Neuronal stem cell (in vitro differentiated cells): Measurements from ENCODE around the gene SBSN.

Experiments used
- DNase-seq: peaks from one replicate; pipeline ENCODE4 v3.0.0-alpha.2; 2013; ENCODE audit warnings: low spot score
- H2AFZ ChIP-seq: one replicate; pipeline ENCODE4 v1.6.1; 2013; ENCODE audit warnings: mild to moderate bottlenecking, low read length, inconsistent platforms
- H2AK5ac ChIP-seq: 2 replicates; pipeline ENCODE4 v1.6.1; 2013; ENCODE audit warnings: low read depth, mild to moderate bottlenecking, inconsistent platforms, low read length, moderate library complexity, mixed read lengths
- H2BK120ac ChIP-seq: 2 replicates; pipeline ENCODE4 v1.6.1; 2013; ENCODE audit warnings: low read depth, mild to moderate bottlenecking, inconsistent platforms, low read length, moderate library complexity, mixed read lengths
- H2BK12ac ChIP-seq: one replicate; pipeline ENCODE4 v1.6.1; 2013; ENCODE audit warnings: low read length, inconsistent platforms
- H2BK15ac ChIP-seq: 2 replicates; pipeline ENCODE4 v1.6.1; 2013; ENCODE audit warnings: mild to moderate bottlenecking, low read length, inconsistent platforms, mixed read lengths
- H2BK5ac ChIP-seq: one replicate; pipeline ENCODE4 v1.6.1; 2013; ENCODE audit warnings: inconsistent platforms, mild to moderate bottlenecking, low read length, moderate library complexity
- H3K14ac ChIP-seq: one replicate; pipeline ENCODE4 v1.6.1; 2013; ENCODE audit warnings: low read length, inconsistent platforms
- H3K18ac ChIP-seq: 2 replicates; pipeline ENCODE4 v1.6.1; 2013; ENCODE audit warnings: low read length, inconsistent platforms
- H3K23ac ChIP-seq: 2 replicates; pipeline ENCODE4 v1.6.1; 2013; ENCODE audit warnings: low read depth, mild to moderate bottlenecking, mixed read lengths, low read length, inconsistent platforms; ENCODE audit not compliant: poor library complexity
- H3K27ac ChIP-seq: replicated peaks from 3 replicates; pipeline ENCODE4 v1.5.1; 2013; ENCODE audit warnings: low read length, inconsistent platforms
- H3K27me3 ChIP-seq, 3 experiments: 2 replicates each; pipeline ENCODE4 v1.6.1; 2013; ENCODE audit warnings: low read length in 3 of 3, mild to moderate bottlenecking in 2 of 3, inconsistent platforms in 1 of 3, low read depth in 1 of 3, mixed read lengths in 1 of 3, moderate library complexity in 1 of 3; ENCODE audit not compliant: control insufficient read depth in 3 of 3, insufficient read depth in 3 of 3
- H3K36me3 ChIP-seq, 2 donors: replicated peaks in 1 of 2; 2 replicates each; pipeline ENCODE4 v1.6.1; 2013; ENCODE audit warnings: low read length in 2 of 2; ENCODE audit not compliant: control insufficient read depth in 2 of 2, insufficient read depth in 2 of 2
- H3K4ac ChIP-seq: 2 replicates; pipeline ENCODE4 v1.6.1; 2013; ENCODE audit warnings: inconsistent platforms, mild to moderate bottlenecking, low read length, moderate library complexity
- H3K4me1 ChIP-seq, 2 donors: 1 replicate in 1 of 2; 2 replicates in 1 of 2; pipeline ENCODE4 v1.6.1; 2013; ENCODE audit warnings: low read length in 2 of 2, low read depth in 1 of 2; ENCODE audit not compliant: control insufficient read depth in 2 of 2, insufficient read depth in 1 of 2
- H3K4me2 ChIP-seq: one replicate; pipeline ENCODE4 v1.6.1; 2013; ENCODE audit warnings: mild to moderate bottlenecking, low read length, inconsistent platforms; ENCODE audit not compliant: insufficient read depth, poor library complexity, severe bottlenecking
- H3K4me3 ChIP-seq, 2 donors: 2 replicates each; pipeline ENCODE4 v1.5.1; 2013; ENCODE audit warnings: low read length in 2 of 2, mild to moderate bottlenecking in 2 of 2, inconsistent platforms in 1 of 2, moderate library complexity in 1 of 2
- H3K79me1 ChIP-seq: one replicate; pipeline ENCODE4 v1.6.1; 2013; ENCODE audit warnings: low read depth, mild to moderate bottlenecking, inconsistent platforms, low read length, moderate library complexity
- H3K9ac ChIP-seq: one replicate; pipeline ENCODE4 v1.6.1; 2013; ENCODE audit warnings: mild to moderate bottlenecking, low read depth, low read length, inconsistent platforms; ENCODE audit not compliant: poor library complexity
- H3K9me3 ChIP-seq, 2 donors: replicated peaks in 1 of 2; 2 replicates each; pipeline versions ENCODE3 to v1.6.1; 2013; ENCODE audit warnings: low read length in 2 of 2, mild to moderate bottlenecking in 2 of 2, inconsistent platforms in 1 of 2, low read depth in 1 of 2, mixed read lengths in 1 of 2, moderate library complexity in 1 of 2; ENCODE audit not compliant: control insufficient read depth in 2 of 2, insufficient read depth in 1 of 2
- H4K8ac ChIP-seq: one replicate; pipeline ENCODE4 v1.6.1; 2013; ENCODE audit warnings: low read depth, mild to moderate bottlenecking, inconsistent platforms, low read length, moderate library complexity
- H4K91ac ChIP-seq: one replicate; pipeline ENCODE4 v1.6.1; 2013; ENCODE audit warnings: low read length, low read depth, mild to moderate bottlenecking, inconsistent platforms; ENCODE audit not compliant: poor library complexity
- WGBS, 2 donors: extraction: QIAGEN DNeasy Blood & Tissue Kit; methylation state at CpG; one replicate each; pipeline ENCODE4 v1.1.7; 2013; ENCODE audit warnings: missing lambda C conversion rate in 2 of 2, mixed read lengths in 1 of 2; ENCODE audit not compliant: insufficient read length in 2 of 2, insufficient replicate concordance in 1 of 2; ENCODE audit errors: extremely low coverage in 2 of 2; 5-methylcytosine and 5-hydroxymethylcytosine counted together

SBSN gene

DNA sequence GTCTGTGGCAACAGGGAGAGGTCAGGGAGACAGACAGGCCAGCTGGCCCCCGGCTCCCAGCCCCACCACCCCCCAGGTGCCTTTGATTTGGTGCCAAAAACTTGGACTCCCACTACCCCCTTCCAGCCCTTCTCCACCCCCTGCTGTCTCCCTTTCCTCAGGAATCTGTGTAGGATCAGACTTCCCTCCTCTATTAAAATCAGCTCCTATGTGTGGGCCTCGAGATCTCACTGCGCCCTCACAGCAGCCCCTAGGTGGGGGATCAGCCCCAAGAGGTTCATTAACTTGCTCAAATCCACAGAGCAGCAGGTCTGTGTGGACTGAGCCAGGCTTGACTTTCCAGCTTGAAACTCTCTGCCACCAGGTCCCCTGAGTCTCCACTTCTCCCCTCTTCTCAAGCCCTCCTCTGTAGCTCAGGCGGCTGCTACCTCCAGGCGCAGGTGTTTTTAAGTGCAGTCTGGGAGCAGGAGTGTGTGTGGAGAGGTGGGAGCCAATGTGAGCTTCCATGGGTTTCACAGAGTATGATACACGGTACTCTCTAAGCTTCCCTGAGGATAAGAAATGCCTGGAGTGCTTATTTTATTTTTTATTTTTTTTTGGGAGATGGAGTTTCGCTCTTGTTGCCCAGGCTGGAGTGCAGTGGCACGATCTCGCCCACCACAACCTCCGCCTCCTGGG lies 6.8 kb upstream of the SBSN start:
- H3K79me1 ChIP-seq, result no peaks in the 10 kb centered on the region
- peaks cover 0 to 2% of the 10 kb centered on the region in 2 donors for H3K9me3 ChIP-seq
- H3K27ac ChIP-seq, result no peak overlapping the region
- peak overlapping the region; percentile 31 for H3K14ac ChIP-seq
- no peak overlapping the region for H3K9ac ChIP-seq
- no peak overlapping the region for H2AK5ac ChIP-seq
- no peak overlapping the region for H2BK12ac ChIP-seq
- no peak for DNase-seq
- H2BK15ac ChIP-seq, result no peak overlapping the region
- peaks cover under 1 to 2% of the 10 kb centered on the region in 2 donors for H3K36me3 ChIP-seq
- no peak overlapping the region for H3K18ac ChIP-seq
- H3K4me3 ChIP-seq, result no peak overlapping the region
- H3K4me2 ChIP-seq, result no peak overlapping the region
- H4K91ac ChIP-seq, result no peak overlapping the region
- H3K27me3 ChIP-seq, result peaks cover 0 to 14% (median 0%) of the 10 kb centered on the region in 3 experiments
- H3K4me1 ChIP-seq, result peaks cover 0 to 9% of the 10 kb centered on the region in 2 donors
- H3K23ac ChIP-seq, result no peak overlapping the region
- no peak overlapping the region for H2BK5ac ChIP-seq
- H2AFZ ChIP-seq, result no peak overlapping the region
- H4K8ac ChIP-seq, result no peak overlapping the region
- H2BK120ac ChIP-seq, result no peak overlapping the region
- WGBS, 2 donors, result no CpG with 5 or more reads among the region's 10 CpGs
- H3K4ac ChIP-seq, result no peak overlapping the region

- H3K18ac ChIP-seq, result peak overlapping the region; percentile 63
- DNase-seq, result no peak
- no peaks in the 10 kb centered on the region for H3K36me3 ChIP-seq
Measured at GRCh38 chr19:35533822-35534392, 5.8 kb upstream of the SBSN start.

GRCh38 chr19:35533201-35533821 lies 5.2 kb upstream of the SBSN start, which contains the start of gene GAPDHS:
GAPDHS (plus strand) TSS chr19:35533456; CDS start chr19:35533528, 72 bp downstream.
- no peak within 1 kb of the TSS for H2AK5ac ChIP-seq
- H3K9me3 ChIP-seq, result peaks cover 0 to 2% of the 10 kb centered on the region in 2 donors
- peak within 1 kb of the TSS; percentile 23 for H2BK15ac ChIP-seq
- peak within 1 kb of the TSS in 1 of 2 donors; percentile 8 for H3K4me3 ChIP-seq
- no CpG with 5 or more reads among the region's 39 CpGs for WGBS, 2 donors
- no peak within 1 kb of the TSS for H3K4ac ChIP-seq
- H3K27me3 ChIP-seq, result peaks cover 0 to 14% (median 13%) of the 10 kb centered on the region in 3 experiments
- H2BK120ac ChIP-seq, result peak within 1 kb of the TSS; percentile 56
- H3K79me1 ChIP-seq, result no peaks in the 10 kb centered on the region
- H3K36me3 ChIP-seq, result no peaks in the 10 kb centered on the region
- H3K14ac ChIP-seq, result no peak within 1 kb of the TSS
- peak within 1 kb of the TSS; percentile 37 for H3K23ac ChIP-seq
- peak within 1 kb of the TSS; percentile 54 for H3K4me2 ChIP-seq
- DNase-seq, result no peak
- peak within 1 kb of the TSS; percentile 65 for H2AFZ ChIP-seq
- peak within 1 kb of the TSS; percentile 68 for H3K9ac ChIP-seq
- no peak within 1 kb of the TSS for H3K27ac ChIP-seq
- peak within 1 kb of the TSS; percentile 63 for H3K18ac ChIP-seq
- no peak within 1 kb of the TSS for H2BK12ac ChIP-seq
- no peak within 1 kb of the TSS for H2BK5ac ChIP-seq
- H4K91ac ChIP-seq, result peak within 1 kb of the TSS; percentile 58
- peaks cover 0 to 9% of the 10 kb centered on the region in 2 donors for H3K4me1 ChIP-seq
- peak within 1 kb of the TSS; percentile 45 for H4K8ac ChIP-seq

More at GRCh38 chr19:35533822-35534392, 5.8 kb upstream of the SBSN start:
- Histone ChIP-seq H2AFZ (peak overlapping the region; percentile 65), H3K14ac (no peak overlapping the region), H3K4me3 (peak overlapping the region in 1 of 2 donors; percentile 8), H2BK12ac (no peak overlapping the region), H4K91ac (no peak overlapping the region), H2BK5ac (no peak overlapping the region), H2BK120ac (peak overlapping the region; percentile 56), H3K27ac (no peak overlapping the region), H3K79me1 (no peaks in the 10 kb centered on the region), H3K9me3 (peaks cover 0 to 2% of the 10 kb centered on the region in 2 donors), H3K4me2 (peak overlapping the region; percentile 54), H4K8ac (peak overlapping the region; percentile 45), H3K4me1 (peaks cover 0 to 9% of the 10 kb centered on the region in 2 donors), H3K9ac (peak overlapping the region; percentile 68), H3K27me3 (peaks cover 0 to 14% (median 9%) of the 10 kb centered on the region in 3 experiments), H3K23ac (peak overlapping the region; percentile 37), H3K4ac (no peak overlapping the region), H2AK5ac (no peak overlapping the region), H2BK15ac (peak overlapping the region; percentile 23)
- WGBS, 2 donors, result no CpG with 5 or more reads among the region's 30 CpGs

DNA sequence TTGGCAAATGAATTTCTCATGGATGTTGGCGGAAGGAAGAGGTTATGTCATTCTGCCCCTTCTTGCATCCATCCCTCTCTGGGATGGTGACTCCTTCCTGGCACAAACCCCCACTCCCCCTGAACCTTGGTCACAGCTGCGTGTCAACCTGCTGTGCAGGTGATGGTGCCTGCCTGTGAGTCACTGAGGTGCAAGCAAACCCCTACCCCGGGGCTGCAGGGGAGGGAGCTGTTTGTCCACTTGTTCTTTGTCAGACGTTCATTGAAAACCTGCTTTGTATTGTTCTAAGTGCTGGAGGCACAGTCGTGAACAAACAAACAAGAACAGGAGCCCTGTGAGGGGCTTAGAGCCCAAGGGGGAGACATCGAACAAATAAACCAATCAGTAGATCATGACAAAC lies 3.2 kb upstream of the SBSN start:
- H3K9ac ChIP-seq, result peak overlapping the region; percentile 38
- peaks cover 0 to 9% of the 10 kb centered on the region in 2 donors for H3K4me1 ChIP-seq
- no peak overlapping the region for H3K4ac ChIP-seq
- H4K91ac ChIP-seq, result no peak overlapping the region
- no peak overlapping the region for H2AK5ac ChIP-seq
- no peak overlapping the region for H2BK12ac ChIP-seq
- no peak overlapping the region for H3K4me3 ChIP-seq
- H3K27me3 ChIP-seq, result peaks cover 0 to 28% (median 14%) of the 10 kb centered on the region in 3 experiments
- WGBS, 2 donors, result no CpG with 5 or more reads among the region's 6 CpGs
- H3K4me2 ChIP-seq, result no peak overlapping the region
- no peak overlapping the region for H3K23ac ChIP-seq
- DNase-seq, result no peak
- H2BK15ac ChIP-seq, result peak overlapping the region; percentile 55
- H4K8ac ChIP-seq, result no peak overlapping the region
- no peak overlapping the region for H3K14ac ChIP-seq
- peak overlapping the region; percentile 82 for H3K18ac ChIP-seq
- H2BK120ac ChIP-seq, result no peak overlapping the region
- no peaks in the 10 kb centered on the region for H3K79me1 ChIP-seq
- no peak overlapping the region for H2AFZ ChIP-seq
- H3K9me3 ChIP-seq, result peaks cover 0 to 2% of the 10 kb centered on the region in 2 donors
- H2BK5ac ChIP-seq, result no peak overlapping the region
- no peaks in the 10 kb centered on the region for H3K36me3 ChIP-seq
- no peak overlapping the region for H3K27ac ChIP-seq
